ENCODE measurements around the gene SEC62.

GRCh38 chr3:169929830-169930519, 36.6 kb upstream of the SEC62 start:
- TF ChIP-seq POLR2AphosphoS5 (IDR thresholded peaks at IDR 0.05; ENCODE audit: borderline replicate concordance, low read depth, low read length): no peak
- no peak for TF ChIP-seq EZH2 (IDR thresholded peaks at IDR 0.05)
- TF ChIP-seq FOXP2 (optimal IDR thresholded peaks at IDR 0.05; ENCODE audit: control extremely low read depth, extremely low read length, insufficient read depth): no peak
